DOHH2 (cell line): ENCODE results near the gene STK16.

Experiments
- H3F3A ChIP-seq: fragments of 200-600 bp; sonication (generic), shearing (Covaris generic); 2 replicates; pipeline ENCODE4 v1.6.0; 2016; ENCODE audit warnings: antibody characterized with exemption, mild to moderate bottlenecking; ENCODE audit not compliant: control insufficient read depth, insufficient read depth
- H3K27ac ChIP-seq: fragments of 200-600 bp; sonication (generic); 2 replicates; pipeline ENCODE4 v1.5.1; 2014; ENCODE audit warnings: low read depth, mild to moderate bottlenecking, low read length, moderate library complexity
- H3K27me3 ChIP-seq: fragments of 200-600 bp; sonication (generic); 2 replicates; pipeline ENCODE4 v1.6.1; 2014; ENCODE audit warnings: mild to moderate bottlenecking, low read length, mixed read lengths; ENCODE audit not compliant: control insufficient read depth
- H3K36me3 ChIP-seq: fragments of 200-600 bp; sonication (generic); 2 replicates; pipeline ENCODE4 v1.6.1; 2014; ENCODE audit warnings: mild to moderate bottlenecking, low read length, moderate library complexity, mixed read lengths; ENCODE audit not compliant: control insufficient read depth
- H3K4me1 ChIP-seq: fragments of 200-600 bp; sonication (generic); 2 replicates; pipeline ENCODE4 v1.6.1; 2014; ENCODE audit warnings: mild to moderate bottlenecking, low read length, mixed read lengths; ENCODE audit not compliant: control insufficient read depth
- H3K4me2 ChIP-seq: fragments of 200-600 bp; sonication (generic); 2 replicates; pipeline ENCODE4 v1.6.0; 2014; ENCODE audit warnings: mild to moderate bottlenecking, low read length, moderate library complexity
- H3K4me3 ChIP-seq: fragments of 200-600 bp; sonication (generic); 2 replicates; pipeline ENCODE4 v1.5.1; 2014; ENCODE audit warnings: mild to moderate bottlenecking, low read length, mixed read lengths
- H3K79me2 ChIP-seq: fragments of 200-600 bp; sonication (generic); 2 replicates; pipeline ENCODE4 v1.6.1; 2014; ENCODE audit warnings: mild to moderate bottlenecking, low read length, mixed read lengths; ENCODE audit not compliant: control insufficient read depth
- H3K9me2 ChIP-seq: fragments of 200-600 bp; sonication (generic); replicated peaks from 2 replicates; pipeline ENCODE4 v1.6.1; 2014; ENCODE audit warnings: mild to moderate bottlenecking, low read length, mixed read lengths; ENCODE audit not compliant: control insufficient read depth
- H3K9me3 ChIP-seq: fragments of 200-600 bp; sonication (generic); 2 replicates; pipeline ENCODE4 v1.6.1; 2014; ENCODE audit warnings: antibody characterized with exemption, low read length, mixed read lengths; ENCODE audit not compliant: control insufficient read depth, insufficient read depth
- H4K20me1 ChIP-seq: fragments of 200-600 bp; sonication (generic); 2 replicates; pipeline ENCODE4 v1.6.0; 2014; ENCODE audit warnings: low read depth, mild to moderate bottlenecking, antibody characterized with exemption, low read length, moderate library complexity; ENCODE audit not compliant: control insufficient read depth, insufficient read depth
- EZH2phosphoT487 ChIP-seq: fragments of 200-600 bp; sonication (generic); IDR thresholded peaks from 2 replicates; pipeline ENCODE4 v1.6.1; 2017; ENCODE audit warnings: borderline replicate concordance, mild to moderate bottlenecking, antibody characterized with exemption, low read length, moderate library complexity, mixed read lengths
- TF ChIP-seq, protein P1 (sequence below): fragments of 200-600 bp; sonication (generic); IDR thresholded peaks from one replicate; pipeline ENCODE4 v1.5.1; 2014; ENCODE audit warnings: antibody characterized with exemption, mild to moderate bottlenecking, low read depth, low read length; ENCODE audit not compliant: poor library complexity, severe bottlenecking

The STK16 gene

DNA sequence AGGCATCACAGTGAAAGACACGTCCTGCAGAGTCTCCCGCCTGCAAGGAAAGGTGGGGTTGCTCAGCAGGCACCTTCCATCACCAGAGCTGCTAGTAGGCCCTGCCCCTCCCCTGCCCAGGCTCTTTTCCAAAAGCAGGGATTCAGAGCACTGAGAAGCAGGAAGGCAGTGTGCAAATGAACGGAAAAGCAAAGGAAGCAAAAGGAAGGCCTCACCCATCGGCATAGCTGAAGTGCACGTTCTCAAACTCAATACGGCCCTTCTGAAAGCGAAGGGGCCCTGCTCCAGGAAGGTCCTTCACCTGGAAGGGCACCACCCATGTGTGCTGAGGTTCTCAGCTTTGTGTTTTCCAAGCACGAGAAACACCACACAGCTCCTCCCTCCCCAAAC, 32.3 kb upstream of the STK16 start:
- H3K9me2 ChIP-seq: no peaks in the 10 kb centered on the region
- no peaks in the 10 kb centered on the region for H3F3A ChIP-seq
- TF ChIP-seq, protein P1, sequence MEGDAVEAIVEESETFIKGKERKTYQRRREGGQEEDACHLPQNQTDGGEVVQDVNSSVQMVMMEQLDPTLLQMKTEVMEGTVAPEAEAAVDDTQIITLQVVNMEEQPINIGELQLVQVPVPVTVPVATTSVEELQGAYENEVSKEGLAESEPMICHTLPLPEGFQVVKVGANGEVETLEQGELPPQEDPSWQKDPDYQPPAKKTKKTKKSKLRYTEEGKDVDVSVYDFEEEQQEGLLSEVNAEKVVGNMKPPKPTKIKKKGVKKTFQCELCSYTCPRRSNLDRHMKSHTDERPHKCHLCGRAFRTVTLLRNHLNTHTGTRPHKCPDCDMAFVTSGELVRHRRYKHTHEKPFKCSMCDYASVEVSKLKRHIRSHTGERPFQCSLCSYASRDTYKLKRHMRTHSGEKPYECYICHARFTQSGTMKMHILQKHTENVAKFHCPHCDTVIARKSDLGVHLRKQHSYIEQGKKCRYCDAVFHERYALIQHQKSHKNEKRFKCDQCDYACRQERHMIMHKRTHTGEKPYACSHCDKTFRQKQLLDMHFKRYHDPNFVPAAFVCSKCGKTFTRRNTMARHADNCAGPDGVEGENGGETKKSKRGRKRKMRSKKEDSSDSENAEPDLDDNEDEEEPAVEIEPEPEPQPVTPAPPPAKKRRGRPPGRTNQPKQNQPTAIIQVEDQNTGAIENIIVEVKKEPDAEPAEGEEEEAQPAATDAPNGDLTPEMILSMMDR: no peak
- TF ChIP-seq EZH2phosphoT487: no peak
- no peaks in the 10 kb centered on the region for H4K20me1 ChIP-seq
- H3K27me3 ChIP-seq: no peaks in the 10 kb centered on the region
- no peak overlapping the region for H3K27ac ChIP-seq
- no peaks in the 10 kb centered on the region for H3K9me3 ChIP-seq
- peaks cover 8% of the 10 kb centered on the region for H3K4me1 ChIP-seq
- H3K4me3 ChIP-seq: no peak overlapping the region
- H3K4me2 ChIP-seq: no peak overlapping the region
- peaks cover 13% of the 10 kb centered on the region for H3K79me2 ChIP-seq
- H3K36me3 ChIP-seq: peaks cover 75% of the 10 kb centered on the region

DNA sequence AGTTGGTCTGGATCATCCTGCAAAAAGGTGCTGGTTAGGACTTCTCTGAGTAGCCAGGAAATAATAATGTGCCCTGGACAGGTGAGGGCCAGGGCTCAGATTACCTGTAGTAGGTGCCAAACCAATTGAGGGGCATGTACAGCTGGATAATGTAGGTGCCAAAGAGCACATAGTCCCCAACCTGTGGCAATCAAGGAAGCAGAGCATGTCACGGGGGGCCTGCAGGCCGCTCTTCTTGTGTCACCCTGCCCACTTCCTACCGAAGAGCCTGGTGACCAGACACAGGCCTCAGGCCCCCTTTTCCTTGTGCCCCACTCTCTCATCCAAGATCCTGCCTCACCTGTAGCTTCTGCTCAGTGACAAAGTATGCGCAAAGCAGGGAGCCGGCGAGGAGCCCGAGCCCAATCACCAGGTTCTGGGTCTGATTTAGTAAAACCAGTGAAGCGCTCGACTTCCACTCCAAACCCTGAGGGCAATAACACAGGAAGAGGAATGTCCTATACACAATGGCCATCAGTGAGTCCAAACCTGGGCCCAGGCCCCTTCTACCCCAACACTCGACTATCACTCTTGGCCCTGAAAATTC, 31.7 kb upstream of the STK16 start:
- no peaks in the 10 kb centered on the region for H4K20me1 ChIP-seq
- no peak overlapping the region for H3K4me2 ChIP-seq
- no peaks in the 10 kb centered on the region for H3F3A ChIP-seq
- H3K9me2 ChIP-seq: no peaks in the 10 kb centered on the region
- peaks cover 69% of the 10 kb centered on the region for H3K36me3 ChIP-seq
- TF ChIP-seq, protein P1: no peak
- no peak for TF ChIP-seq EZH2phosphoT487
- peaks cover 13% of the 10 kb centered on the region for H3K4me1 ChIP-seq
- no peaks in the 10 kb centered on the region for H3K9me3 ChIP-seq
- no peaks in the 10 kb centered on the region for H3K27me3 ChIP-seq
- no peak overlapping the region for H3K27ac ChIP-seq
- H3K79me2 ChIP-seq: peaks cover 18% of the 10 kb centered on the region
- H3K4me3 ChIP-seq: no peak overlapping the region

DNA sequence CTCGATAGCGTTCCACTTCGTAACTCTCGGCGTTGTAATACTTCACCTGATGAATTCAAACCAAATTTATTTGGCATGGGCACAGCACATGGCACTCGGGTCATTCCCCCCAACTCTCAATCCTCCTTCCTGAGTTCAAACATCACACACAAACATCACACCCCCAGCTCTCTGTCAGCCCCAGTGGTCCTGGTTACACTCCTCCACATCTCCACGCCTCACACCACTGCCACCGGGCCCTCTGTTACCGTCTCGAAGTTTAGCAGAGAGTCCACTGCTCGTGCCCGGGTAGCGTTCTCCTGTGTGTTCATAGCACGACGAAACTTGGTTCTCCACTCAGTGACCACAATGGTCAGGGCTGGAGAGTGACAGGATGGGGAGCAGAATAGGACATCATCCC, 31.1 kb upstream of the STK16 start:
- no peak for TF ChIP-seq EZH2phosphoT487
- TF ChIP-seq, protein P1: no peak
- Histone ChIP-seq H3K9me3 (no peaks in the 10 kb centered on the region), H3K4me3 (no peak overlapping the region), H4K20me1 (no peaks in the 10 kb centered on the region), H3K4me2 (no peak overlapping the region), H3K79me2 (peaks cover 18% of the 10 kb centered on the region), H3K4me1 (peaks cover 18% of the 10 kb centered on the region), H3K27me3 (no peaks in the 10 kb centered on the region), H3K9me2 (no peaks in the 10 kb centered on the region), H3K27ac (no peak overlapping the region), H3F3A (no peaks in the 10 kb centered on the region), H3K36me3 (peaks cover 65% of the 10 kb centered on the region)
